GM06990 (cell line): ENCODE measurements around the gene CCNY.

Source experiments
- DNase-seq: peaks from one replicate; pipeline ENCODE4 v3.0.0-alpha.2; 2011; ENCODE audit not compliant: insufficient read length; ENCODE audit errors: extremely low read depth
- H3K27me3 ChIP-seq: replicated peaks from 2 replicates; pipeline ENCODE4 v1.6.0; 2011; ENCODE audit warnings: low read length; ENCODE audit not compliant: control insufficient read depth, insufficient read depth
- H3K36me3 ChIP-seq: 2 replicates; pipeline ENCODE4 v1.5.1; 2011; ENCODE audit warnings: low read length; ENCODE audit not compliant: control insufficient read depth, insufficient read depth
- H3K4me3 ChIP-seq: replicated peaks from 2 replicates; pipeline ENCODE4 v1.5.1; 2011; ENCODE audit warnings: low read depth, mild to moderate bottlenecking, control low read depth, low read length
- TF ChIP-seq, protein P1 (sequence below): IDR thresholded peaks from 2 replicates; pipeline ENCODE4 v1.5.1; 2011; ENCODE audit warnings: low read length, control low read depth, mild to moderate bottlenecking, inconsistent platforms; ENCODE audit not compliant: insufficient read depth, poor library complexity, severe bottlenecking

CCNY gene

DNA sequence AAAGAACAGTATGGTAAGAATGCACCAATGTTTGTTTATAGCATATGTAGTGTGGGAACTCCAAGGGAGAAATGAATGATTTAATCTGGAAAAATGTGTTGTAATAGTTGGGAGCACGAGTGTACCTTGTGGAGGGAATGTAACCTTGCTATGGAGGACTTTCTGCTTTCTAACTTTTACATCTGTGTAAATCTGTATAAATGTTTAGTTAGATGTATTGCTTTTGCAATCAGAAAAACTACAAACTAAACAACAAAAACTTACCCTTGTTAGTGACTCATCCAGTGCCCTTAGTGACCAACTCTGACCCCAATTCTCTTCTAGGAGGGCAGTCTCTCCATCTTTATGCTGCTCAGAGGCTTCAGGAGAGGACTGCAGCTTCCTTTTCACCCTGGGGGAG, 89.3 kb downstream of the CCNY start:
- no peak for DNase-seq
- no peaks in the 10 kb centered on the region for H3K36me3 ChIP-seq
- TF ChIP-seq, protein P1, sequence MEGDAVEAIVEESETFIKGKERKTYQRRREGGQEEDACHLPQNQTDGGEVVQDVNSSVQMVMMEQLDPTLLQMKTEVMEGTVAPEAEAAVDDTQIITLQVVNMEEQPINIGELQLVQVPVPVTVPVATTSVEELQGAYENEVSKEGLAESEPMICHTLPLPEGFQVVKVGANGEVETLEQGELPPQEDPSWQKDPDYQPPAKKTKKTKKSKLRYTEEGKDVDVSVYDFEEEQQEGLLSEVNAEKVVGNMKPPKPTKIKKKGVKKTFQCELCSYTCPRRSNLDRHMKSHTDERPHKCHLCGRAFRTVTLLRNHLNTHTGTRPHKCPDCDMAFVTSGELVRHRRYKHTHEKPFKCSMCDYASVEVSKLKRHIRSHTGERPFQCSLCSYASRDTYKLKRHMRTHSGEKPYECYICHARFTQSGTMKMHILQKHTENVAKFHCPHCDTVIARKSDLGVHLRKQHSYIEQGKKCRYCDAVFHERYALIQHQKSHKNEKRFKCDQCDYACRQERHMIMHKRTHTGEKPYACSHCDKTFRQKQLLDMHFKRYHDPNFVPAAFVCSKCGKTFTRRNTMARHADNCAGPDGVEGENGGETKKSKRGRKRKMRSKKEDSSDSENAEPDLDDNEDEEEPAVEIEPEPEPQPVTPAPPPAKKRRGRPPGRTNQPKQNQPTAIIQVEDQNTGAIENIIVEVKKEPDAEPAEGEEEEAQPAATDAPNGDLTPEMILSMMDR, result no peak
- no peaks in the 10 kb centered on the region for H3K27me3 ChIP-seq
- H3K4me3 ChIP-seq, result no peak overlapping the region

DNA sequence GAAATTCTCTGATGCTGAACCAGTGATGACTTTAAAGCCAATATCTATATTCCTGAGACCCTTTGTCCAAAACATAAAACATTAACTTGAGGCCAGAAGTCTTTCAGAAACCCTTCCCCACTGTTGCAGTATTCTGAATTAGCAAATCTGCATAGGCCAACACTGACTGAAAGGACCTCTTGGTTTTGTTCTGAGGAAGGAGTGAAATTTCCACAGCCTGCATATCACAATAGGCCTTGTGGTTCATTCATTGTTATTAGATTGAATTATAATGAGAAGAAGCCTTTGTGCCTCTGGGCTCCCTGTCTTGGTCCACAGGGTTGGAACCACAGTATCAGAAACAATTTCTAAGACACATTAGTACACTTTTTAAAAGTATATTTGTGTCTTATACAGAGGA, 90.3 kb downstream of the CCNY start:
- no peaks in the 10 kb centered on the region for H3K36me3 ChIP-seq
- TF ChIP-seq, protein P1, result no peak
- H3K4me3 ChIP-seq, result no peak overlapping the region
- no peak for DNase-seq
- H3K27me3 ChIP-seq, result no peaks in the 10 kb centered on the region

DNA sequence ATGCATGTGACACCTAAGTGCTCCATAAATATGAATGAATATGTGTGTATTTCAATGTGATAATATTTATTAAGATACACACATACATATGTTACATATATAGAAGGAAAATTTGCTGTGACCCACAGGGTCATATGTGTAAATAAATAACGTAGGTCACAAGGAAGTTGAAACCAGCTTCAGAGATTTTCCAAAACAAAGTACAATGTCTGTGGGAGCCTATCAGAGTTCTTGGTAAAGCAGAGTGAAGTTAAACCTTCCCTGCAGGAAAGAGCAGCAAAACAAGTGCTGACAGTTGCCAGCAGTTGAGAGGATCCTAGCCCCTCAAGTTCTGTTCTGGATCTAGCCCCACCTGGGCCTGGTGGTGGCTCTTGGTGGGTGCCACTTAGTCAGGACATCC, 91.2 kb downstream of the CCNY start:
- no peak overlapping the region for H3K4me3 ChIP-seq
- TF ChIP-seq, protein P1, result no peak
- no peak for DNase-seq
- H3K36me3 ChIP-seq, result no peaks in the 10 kb centered on the region
- H3K27me3 ChIP-seq, result no peaks in the 10 kb centered on the region

DNA sequence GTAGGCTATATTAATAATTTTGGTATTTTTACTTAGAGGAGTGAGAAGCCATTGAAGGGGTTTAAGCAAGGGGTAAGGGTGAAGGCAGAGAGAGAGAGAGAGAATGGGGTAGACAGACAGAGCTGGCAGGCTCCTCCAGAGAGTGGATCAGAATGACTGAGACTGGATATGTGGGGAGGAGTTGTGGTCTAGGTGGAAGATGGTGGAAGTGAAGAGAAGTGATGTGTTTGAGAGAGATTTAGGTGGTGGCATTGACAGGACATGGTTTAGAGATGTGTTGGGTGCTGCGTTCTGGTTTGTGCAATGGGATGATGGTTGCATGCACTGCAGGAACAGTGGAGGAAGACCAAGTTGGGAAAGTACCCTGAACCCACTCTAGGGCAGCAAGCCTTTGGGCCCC, 92.2 kb downstream of the CCNY start:
- no peak for DNase-seq
- H3K36me3 ChIP-seq, result no peaks in the 10 kb centered on the region
- no peaks in the 10 kb centered on the region for H3K27me3 ChIP-seq
- H3K4me3 ChIP-seq, result no peak overlapping the region
- TF ChIP-seq, protein P1, result no peak

DNA sequence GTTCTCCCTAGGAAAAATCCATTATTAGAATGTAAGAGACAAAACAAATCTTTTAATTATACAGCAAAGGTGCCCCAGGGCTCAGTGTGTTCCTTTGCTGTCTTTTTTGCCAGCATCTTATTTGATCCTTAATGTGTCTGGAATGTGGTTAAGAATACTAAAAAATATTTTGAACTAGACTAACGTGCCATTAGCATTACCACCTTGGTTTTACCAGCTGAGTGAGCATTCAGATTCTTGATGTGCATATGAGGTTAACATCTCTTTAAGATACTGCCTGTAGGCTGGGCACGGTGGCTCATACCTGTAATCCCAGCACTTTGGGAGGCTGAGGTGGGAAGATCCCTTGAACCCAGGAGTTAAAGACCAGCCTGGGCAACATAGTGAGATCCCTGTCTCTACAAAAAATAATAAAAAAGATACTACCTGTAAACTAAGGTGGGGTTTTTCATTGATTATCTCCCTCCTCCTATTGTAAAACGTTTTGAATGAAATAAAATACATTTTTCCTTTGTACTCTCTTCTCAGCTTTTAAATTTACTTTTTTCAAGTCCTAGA, 96.6 kb downstream of the CCNY start:
- no peak for DNase-seq
- H3K36me3 ChIP-seq, result no peaks in the 10 kb centered on the region
- H3K4me3 ChIP-seq, result no peak overlapping the region
- no peaks in the 10 kb centered on the region for H3K27me3 ChIP-seq
- TF ChIP-seq, protein P1, result no peak

DNA sequence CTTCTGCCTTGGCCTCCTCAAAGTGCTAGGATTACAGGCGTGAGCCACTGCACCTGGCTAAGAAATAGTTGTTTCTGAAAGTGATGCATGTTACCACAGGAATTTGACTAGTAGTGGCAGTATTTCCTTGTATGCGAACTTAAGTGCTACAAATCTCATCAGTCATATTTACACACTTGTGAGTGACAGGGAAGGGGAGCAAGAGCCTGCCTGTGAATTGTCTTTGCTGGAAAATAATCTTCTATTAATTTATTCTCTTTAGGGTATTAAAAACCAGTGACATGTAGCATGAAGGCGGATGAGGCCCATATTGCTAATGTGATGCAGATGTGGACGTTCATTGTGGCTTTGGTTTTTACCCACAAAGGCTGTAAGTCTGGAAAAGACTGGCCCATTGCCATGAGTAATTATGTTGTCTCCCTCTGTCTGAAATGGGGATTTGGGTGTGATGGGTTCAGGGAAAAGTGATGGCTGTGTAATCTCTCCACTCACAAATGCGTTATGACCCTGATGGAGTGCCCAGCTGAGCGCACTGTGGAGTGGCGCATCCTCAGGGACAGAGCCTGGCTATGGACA, 97.6 kb downstream of the CCNY start:
- Histone ChIP-seq H3K36me3 (no peaks in the 10 kb centered on the region), H3K4me3 (no peak overlapping the region), H3K27me3 (no peaks in the 10 kb centered on the region)
- TF ChIP-seq, protein P1, result no peak
- no peak for DNase-seq
